Stomach (tissue), 4 donors: Measurements from ENCODE around the gene SYNDIG1.

Experiments
- CTCF ChIP-seq, 7 experiments: fragments of 450-650 bp in 4 of 7; fragments of 200-600 bp in 3 of 7; sonication (generic) in 3 of 7; IDR thresholded peaks; one replicate each; pipeline ENCODE4 v1.5.1; 2016 to 2019; ENCODE audit warnings: antibody characterized with exemption in 7 of 7, control low read depth in 2 of 7, mild to moderate bottlenecking in 1 of 7
- EP300 ChIP-seq: sonication (generic); formaldehyde crosslinking; IDR thresholded peaks from one replicate; pipeline ENCODE4 v1.6.1; 2017; ENCODE audit warnings: antibody characterized with exemption
- POLR2A ChIP-seq, 4 donors: fragments of 450-650 bp; IDR thresholded peaks; one replicate each; pipeline ENCODE4 v1.6.1; 2016; ENCODE audit warnings: antibody characterized with exemption in 4 of 4, control low read depth in 2 of 4, mild to moderate bottlenecking in 1 of 4, moderate library complexity in 1 of 4
- POLR2AphosphoS5 ChIP-seq, 3 donors: sonication (generic); formaldehyde crosslinking; IDR thresholded peaks; one replicate each; pipeline ENCODE4 v1.6.1; 2016; ENCODE audit warnings: antibody characterized with exemption in 3 of 3

DNA sequence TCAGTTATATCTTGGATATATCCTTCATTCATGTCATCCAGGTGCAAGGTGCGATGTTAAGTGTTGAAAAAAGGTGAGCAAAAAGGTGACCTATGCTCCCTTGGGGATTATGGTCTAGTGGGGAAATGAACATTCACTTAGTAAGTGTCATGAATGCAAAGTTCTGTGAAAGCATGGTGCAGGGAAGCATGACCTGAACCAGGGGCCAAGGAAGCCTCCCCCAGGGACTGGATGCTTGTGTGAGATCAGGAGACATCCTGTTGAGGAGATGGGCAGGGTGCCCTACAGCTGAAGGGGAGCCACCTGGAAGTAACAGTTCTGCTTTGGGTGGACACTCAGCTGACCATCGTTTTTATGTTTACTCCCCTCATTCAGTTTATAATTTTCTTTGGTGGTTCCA, 179.5 kb downstream of the SYNDIG1 start:
- no peak for TF ChIP-seq CTCF (IDR thresholded peaks at IDR 0.05)
- no peak for TF ChIP-seq POLR2AphosphoS5 (IDR thresholded peaks at IDR 0.05)
- TF ChIP-seq EP300 = no peak
- no peak for TF ChIP-seq POLR2A (IDR thresholded peaks at IDR 0.05)
